ENCODE measurements around the gene CORIN.

The CORIN gene

GRCh38 chr4:47837908-47838294 is at the start of gene CORIN:
Gene CORIN (minus strand): TSS chr4:47838067. CDS start chr4:47837949, 118 bp downstream.
- DNase-seq, result no peak

GRCh38 chr4:47882228-47882627 is 44.4 kb upstream of the CORIN start:
- no peak for DNase-seq

- no peak for DNase-seq
Observed at GRCh38 chr4:47879458-47879857, 41.6 kb upstream of the CORIN start.

- no peak for DNase-seq
Observed at GRCh38 chr4:47876784-47877546, 39.1 kb upstream of the CORIN start.

- DNase-seq, result no peak
Observed at GRCh38 chr4:47876310-47876709, 38.4 kb upstream of the CORIN start.

GRCh38 chr4:47873877-47874541 is 36.1 kb upstream of the CORIN start:
- no peak for DNase-seq

GRCh38 chr4:47863486-47863885 is 25.6 kb upstream of the CORIN start:
- DNase-seq, result no peak

GRCh38 chr4:47862297-47862696 is 24.4 kb upstream of the CORIN start:
- DNase-seq, result no peak

GRCh38 chr4:47860305-47860704 is 22.4 kb upstream of the CORIN start:
- DNase-seq, result no peak

- no peak for DNase-seq
Observed at GRCh38 chr4:47858006-47858405, 20.1 kb upstream of the CORIN start.

- no peak for DNase-seq
Observed at GRCh38 chr4:47856713-47857112, 18.8 kb upstream of the CORIN start.

GRCh38 chr4:47855350-47855749 is 17.5 kb upstream of the CORIN start:
- no peak for DNase-seq

GRCh38 chr4:47852136-47852535 is 14.3 kb upstream of the CORIN start:
- no peak for DNase-seq

GRCh38 chr4:47849466-47849865 is 11.6 kb upstream of the CORIN start:
- DNase-seq, result no peak

- DNase-seq, result no peak
Observed at GRCh38 chr4:47848041-47848440, 10.2 kb upstream of the CORIN start.

GRCh38 chr4:47842985-47843384 is 5.1 kb upstream of the CORIN start:
- no peak for DNase-seq

- DNase-seq, result no peak
Observed at GRCh38 chr4:47840291-47840690, 2.4 kb upstream of the CORIN start.

GRCh38 chr4:47839259-47839658 is 1.4 kb upstream of the CORIN start:
- DNase-seq, result no peak

- no peak for DNase-seq
Observed at GRCh38 chr4:47838445-47838844, 578 bp upstream of the CORIN start.

GRCh38 chr4:47837094-47837907 is 566 bp downstream of the CORIN start:
- DNase-seq, result no peak

- DNase-seq, result peak; percentile 46
Observed at GRCh38 chr4:47836641-47837093, 1.2 kb downstream of the CORIN start.

GRCh38 chr4:47835494-47835893 is 2.4 kb downstream of the CORIN start:
- no peak for DNase-seq

GRCh38 chr4:47831026-47831679 is 6.7 kb downstream of the CORIN start:
- DNase-seq, result peak; percentile 39

All from DMS153 (cell line).